GM06990 (cell line): ENCODE data around the gene MT2A.
A peak's percentile ranks its signal among the peaks of the same experiment; 100 is the strongest.

ENCODE experiments used
- DNase-seq: peaks from one replicate; pipeline ENCODE4 v3.0.0-alpha.2; 2011; ENCODE audit not compliant: insufficient read length; ENCODE audit errors: extremely low read depth
- H3K27me3 ChIP-seq: replicated peaks from 2 replicates; pipeline ENCODE4 v1.6.0; 2011; ENCODE audit warnings: low read length; ENCODE audit not compliant: control insufficient read depth, insufficient read depth
- H3K36me3 ChIP-seq: 2 replicates; pipeline ENCODE4 v1.5.1; 2011; ENCODE audit warnings: low read length; ENCODE audit not compliant: control insufficient read depth, insufficient read depth
- H3K4me3 ChIP-seq: replicated peaks from 2 replicates; pipeline ENCODE4 v1.5.1; 2011; ENCODE audit warnings: low read depth, mild to moderate bottlenecking, control low read depth, low read length
- CTCF ChIP-seq: IDR thresholded peaks from 2 replicates; pipeline ENCODE4 v1.5.1; 2011; ENCODE audit warnings: low read length, control low read depth, mild to moderate bottlenecking, inconsistent platforms; ENCODE audit not compliant: insufficient read depth, poor library complexity, severe bottlenecking

The MT2A gene

GRCh38 chr16:56583351-56584168, 24.8 kb upstream of the MT2A start:
- Histone ChIP-seq H3K27me3 (no peaks in the 10 kb centered on the region), H3K4me3 (no peak overlapping the region), H3K36me3 (no peaks in the 10 kb centered on the region)
- TF ChIP-seq CTCF: no peak
- DNase-seq: no peak

GRCh38 chr16:56584276-56584675, 24.1 kb upstream of the MT2A start:
- no peak overlapping the region for H3K4me3 ChIP-seq
- no peak for TF ChIP-seq CTCF
- no peaks in the 10 kb centered on the region for H3K36me3 ChIP-seq
- H3K27me3 ChIP-seq: no peaks in the 10 kb centered on the region; the same call in 1 of the 2 replicates
- no peak for DNase-seq

GRCh38 chr16:56588781-56589140, 19.6 kb upstream of the MT2A start:
- Histone ChIP-seq H3K27me3 (peaks cover 8% of the 10 kb centered on the region), H3K4me3 (0 out of 2 replicates have a peak overlapping the region, but pooled peaks have one; percentile 3), H3K36me3 (no peaks in the 10 kb centered on the region)
- no peak for DNase-seq
- TF ChIP-seq CTCF: no peak

GRCh38 chr16:56589141-56590039, 19.0 kb upstream of the MT2A start, which contains the start of gene MT3:
TSS of gene MT3 (plus strand) at chr16:56589528. CDS start at chr16:56589591, 63 bp downstream.
- TF ChIP-seq CTCF: no peak
- Histone ChIP-seq H3K36me3 (no peaks in the 10 kb centered on the region), H3K27me3 (peaks cover 8% of the 10 kb centered on the region), H3K4me3 (peak within 1 kb of the TSS; percentile 3; the same call in 1 of the 2 replicates)
- no peak for DNase-seq

- H3K27me3 ChIP-seq: peaks cover 8% of the 10 kb centered on the region
- no peak for DNase-seq
Observed at GRCh38 chr16:56591377-56592060, 16.9 kb upstream of the MT2A start.

More at GRCh38 chr16:56591377-56592060, 16.9 kb upstream of the MT2A start:
- Histone ChIP-seq H3K36me3 (no peaks in the 10 kb centered on the region), H3K4me3 (no peak overlapping the region)
- no peak for TF ChIP-seq CTCF
